Endothelial cell of hepatic sinusoid (primary cell): ENCODE measurements around the gene ACSS1.

Source experiments
- in situ Hi-C: cut with HindIII; loops from 2 replicates; pipeline ENCODE4 v1.10.0; 2017; ENCODE audit warnings: low sequenced_read_pairs

The ACSS1 gene

DNA sequence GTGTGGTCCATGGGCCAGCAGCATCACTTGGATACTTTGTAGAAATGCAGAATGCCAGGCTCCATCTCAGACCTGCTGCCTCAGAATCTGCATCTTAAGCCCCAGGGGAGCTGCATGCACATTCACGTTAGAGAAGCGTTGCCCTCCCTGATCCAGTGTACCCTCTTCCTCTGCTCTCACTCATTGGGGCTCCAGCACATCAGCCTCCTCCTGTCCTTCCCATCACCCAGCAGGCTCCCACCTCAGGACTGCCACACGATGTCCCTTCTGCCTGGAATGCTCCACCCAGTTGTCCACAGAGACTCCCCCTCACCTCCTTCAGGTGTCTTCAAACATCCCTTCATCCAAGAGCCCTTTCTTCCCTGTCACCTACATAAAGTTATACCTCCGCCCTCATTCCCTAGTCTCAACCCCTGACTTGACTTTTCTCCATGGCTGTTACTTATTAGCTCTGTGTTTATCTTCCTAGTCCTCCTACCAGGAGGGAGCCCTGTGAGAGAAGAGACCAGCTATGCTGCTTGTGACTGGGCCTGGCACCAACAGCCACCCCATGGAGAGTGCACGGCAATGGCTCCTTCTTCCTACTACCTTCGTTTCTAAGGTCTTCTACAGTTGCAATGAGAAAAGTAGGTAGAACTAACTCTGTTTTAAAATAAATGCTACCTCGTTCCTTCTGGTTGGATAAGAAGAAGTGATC, 3.3 kb upstream of the ACSS1 start:
- in situ Hi-C loops = loop anchor here (5.0 kb wide), 1 partner anchor 69 kb away; the partner anchor contains the start of gene APMAP

DNA sequence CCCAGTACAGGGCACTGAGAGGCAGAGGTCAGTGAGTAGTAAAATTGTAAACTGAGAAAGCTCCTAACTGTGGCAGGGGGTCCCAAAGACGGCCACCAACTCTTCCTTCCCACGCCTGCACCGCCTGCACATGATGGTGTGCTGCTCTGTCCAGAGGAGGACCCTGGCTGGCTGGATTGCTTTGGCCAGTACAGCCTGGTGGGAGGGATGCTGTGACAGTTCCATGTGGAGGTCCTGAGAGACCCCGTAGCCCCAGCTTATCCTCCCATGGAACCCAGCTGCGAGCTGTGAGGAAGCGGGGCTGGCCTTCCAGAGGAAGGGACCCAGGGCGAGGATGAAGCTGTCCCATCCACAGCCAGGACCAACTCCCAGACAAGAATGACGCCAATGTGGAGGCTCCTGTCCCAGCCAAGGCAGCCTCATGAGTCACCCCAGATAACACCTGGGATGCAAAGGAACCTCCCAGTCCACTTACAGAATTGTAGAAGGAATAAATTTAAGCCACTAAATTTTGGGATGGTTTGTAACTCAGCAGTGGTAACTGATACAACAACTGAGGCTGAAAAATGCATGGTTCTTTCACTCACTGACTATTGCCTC, 2.0 kb upstream of the ACSS1 start:
- in situ Hi-C loops = loop anchor here (5.0 kb wide), 1 partner anchor 68 kb away; the partner anchor contains the start of gene APMAP

DNA sequence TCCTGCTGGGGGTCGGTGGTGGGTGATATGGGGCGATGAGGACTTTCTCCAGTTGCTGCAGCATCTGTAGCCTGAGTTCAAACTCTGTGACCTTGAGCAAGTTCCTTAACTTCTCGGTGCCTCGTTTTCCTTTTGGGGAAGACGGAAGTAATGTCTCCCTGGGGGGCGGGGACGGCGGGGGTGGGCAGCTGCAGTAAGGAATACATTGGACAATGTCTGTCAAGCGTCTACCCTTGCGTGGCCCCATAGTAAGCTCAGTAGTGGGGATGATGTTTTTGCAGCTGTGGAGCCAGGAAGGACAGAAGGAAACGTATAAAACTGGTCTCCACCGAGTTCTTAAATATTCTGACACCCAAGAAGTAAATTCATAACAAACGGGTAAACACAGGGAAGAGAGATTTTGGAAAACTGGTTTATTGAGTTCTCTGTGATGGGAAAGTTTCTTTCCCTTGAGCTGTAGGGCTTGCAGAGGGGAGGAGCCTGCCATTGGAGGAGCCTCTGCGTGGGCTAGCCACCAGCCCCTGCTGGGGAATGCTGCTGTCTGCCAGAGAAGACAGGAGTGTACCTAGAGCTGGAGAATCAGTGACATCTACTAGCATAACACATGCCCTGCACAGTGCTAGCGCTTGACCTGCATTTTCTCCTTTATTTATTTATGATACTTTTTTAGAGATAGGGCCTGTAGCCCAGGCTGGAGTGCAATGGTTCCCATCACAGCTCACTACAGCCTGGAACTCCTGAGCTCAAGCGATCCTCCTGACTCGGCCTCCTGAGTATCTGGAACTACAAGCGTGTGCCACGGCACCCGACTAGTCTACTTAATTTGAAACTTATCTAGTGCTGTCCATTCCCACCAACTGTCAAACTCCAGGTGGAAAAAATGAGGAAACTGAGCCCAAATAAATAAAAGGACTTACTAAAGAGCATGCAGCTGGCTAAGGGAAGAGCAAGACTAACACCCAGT, 1.2 kb upstream of the ACSS1 start:
- in situ Hi-C loops = no loop called here

DNA sequence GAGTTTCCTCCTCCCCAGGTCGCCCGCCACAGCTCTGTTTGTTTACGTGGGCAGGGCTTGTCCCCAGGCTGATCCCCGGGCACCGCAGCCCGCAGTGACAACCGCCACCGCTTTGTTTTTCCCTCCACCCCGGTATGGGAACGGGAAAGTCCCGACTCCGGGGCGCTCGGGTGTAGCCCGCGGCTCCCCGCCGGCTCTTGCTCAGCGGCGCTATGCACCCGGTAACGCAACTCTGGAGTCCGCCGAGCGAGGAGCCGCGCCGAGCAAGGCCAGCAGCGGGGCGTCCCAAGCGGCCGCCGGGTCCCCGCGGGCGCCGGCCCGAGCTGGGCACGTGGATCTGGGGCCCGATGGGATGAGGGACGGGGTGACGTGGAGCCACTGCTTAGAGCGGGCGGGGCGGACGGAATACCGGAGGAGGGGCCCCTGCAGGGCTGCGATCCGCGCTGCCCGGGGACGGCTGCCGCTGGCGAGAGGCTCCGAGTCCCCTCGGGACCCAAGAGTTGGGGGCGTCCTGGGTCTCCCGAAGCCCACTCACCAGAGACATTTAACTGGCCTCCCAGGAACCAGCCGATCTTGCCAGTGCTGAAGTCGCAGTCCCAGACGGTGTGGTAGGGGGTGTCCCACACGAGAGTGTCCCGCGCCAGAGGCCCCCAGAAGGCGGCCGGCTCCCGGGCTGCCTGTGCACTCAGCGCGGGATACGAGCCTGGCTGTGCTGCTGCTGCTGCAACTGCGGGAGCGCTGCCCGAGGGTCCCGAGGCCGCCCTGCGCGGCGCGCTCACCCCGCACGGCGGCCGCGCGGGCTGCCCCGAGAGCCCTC, 497 bp downstream of the ACSS1 start:
- in situ Hi-C loops = no loop called here

DNA sequence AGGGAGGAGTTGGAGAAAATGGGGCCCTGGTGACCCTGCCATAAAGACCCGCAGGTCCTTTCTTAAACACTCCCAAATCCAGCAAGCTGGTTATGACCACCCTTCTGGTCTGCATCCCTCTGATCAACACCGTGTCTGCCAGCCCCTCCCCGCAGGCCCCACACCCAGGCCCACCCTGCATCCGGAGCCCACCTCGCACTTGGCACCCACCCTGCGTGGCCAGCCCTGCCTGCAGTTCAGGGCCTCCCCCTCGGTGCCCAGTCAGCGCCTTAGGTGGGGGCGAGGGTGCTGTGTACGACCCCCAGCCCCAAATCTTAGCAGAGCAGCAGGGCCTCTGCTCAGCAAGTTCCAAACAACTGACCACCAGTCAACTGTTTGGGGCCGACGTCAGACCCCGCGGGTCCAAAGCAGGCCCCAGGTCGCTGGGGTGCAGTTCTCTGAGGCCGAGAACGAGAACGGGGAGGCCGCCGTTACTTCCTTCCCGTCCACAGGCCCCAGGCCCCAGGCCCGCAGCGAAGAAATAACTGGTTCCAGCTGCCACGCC, 1.2 kb downstream of the ACSS1 start:
- in situ Hi-C loops = no loop called here

DNA sequence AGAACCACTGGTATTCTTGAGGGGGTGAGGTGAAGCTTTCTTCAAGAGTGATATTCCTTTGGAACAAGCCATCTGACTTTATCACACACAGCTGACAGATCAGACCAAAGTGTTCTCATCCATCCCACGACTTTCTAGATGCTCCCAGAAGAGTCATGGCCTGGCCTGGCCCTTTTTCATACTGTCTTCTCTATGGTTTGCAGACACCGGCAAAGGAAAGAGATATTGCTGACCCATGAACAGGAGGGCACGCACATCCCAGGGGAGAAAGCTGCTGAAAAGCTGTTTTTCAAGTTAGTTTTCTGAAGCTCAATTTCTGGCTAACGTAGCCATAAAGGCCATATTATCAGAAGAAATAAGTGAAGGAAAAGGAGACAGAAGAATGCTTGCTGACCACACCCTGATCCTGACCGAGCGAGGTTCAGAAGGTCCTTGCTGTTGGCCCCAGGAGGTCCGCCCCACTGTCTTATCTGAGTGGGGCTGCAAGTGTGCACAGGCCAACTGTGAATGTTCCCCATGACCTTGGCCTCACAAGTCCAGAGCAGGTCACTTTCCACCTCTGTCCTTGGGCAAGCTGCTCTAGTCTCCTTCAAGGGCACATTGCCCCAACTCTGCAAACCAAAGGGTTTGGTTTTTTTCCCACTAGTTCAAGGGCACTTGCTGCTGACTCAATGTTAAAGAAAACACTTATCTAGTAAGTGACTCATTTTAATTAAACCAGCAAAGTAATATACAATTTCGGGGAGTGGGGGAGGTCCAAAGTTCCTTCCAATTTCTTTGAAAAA, 2.0 kb downstream of the ACSS1 start:
- in situ Hi-C loops = no loop called here

DNA sequence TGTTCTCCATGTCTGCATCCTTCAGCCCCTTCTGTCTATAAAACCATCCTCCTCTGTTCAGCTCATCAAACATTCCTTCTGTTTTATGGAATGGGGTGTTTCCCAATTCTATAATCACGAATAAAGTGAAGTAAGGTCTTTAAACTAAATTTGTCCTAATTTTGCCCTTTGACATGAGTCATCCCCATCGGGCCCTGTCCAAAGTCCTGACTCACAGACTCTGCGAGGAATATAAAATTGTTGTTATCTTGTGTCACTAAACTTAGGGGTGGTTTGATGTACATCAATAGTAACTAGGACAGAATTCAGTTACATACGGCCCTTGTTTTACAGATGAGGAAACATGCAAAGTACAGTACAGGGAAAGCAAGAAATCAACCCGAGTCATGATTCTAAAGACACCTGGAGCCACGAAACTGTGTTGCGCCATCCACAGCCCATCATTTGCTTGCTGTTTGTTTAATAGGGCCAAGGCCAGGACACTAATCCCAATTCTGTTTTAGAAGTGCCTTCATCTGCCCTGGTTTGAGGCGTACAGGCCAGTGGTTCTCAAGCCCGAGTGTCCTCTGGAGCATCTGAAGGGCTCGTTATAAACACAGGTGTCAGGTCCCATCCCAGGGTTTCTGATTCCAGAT, 2.8 kb downstream of the ACSS1 start:
- in situ Hi-C loops = no loop called here

DNA sequence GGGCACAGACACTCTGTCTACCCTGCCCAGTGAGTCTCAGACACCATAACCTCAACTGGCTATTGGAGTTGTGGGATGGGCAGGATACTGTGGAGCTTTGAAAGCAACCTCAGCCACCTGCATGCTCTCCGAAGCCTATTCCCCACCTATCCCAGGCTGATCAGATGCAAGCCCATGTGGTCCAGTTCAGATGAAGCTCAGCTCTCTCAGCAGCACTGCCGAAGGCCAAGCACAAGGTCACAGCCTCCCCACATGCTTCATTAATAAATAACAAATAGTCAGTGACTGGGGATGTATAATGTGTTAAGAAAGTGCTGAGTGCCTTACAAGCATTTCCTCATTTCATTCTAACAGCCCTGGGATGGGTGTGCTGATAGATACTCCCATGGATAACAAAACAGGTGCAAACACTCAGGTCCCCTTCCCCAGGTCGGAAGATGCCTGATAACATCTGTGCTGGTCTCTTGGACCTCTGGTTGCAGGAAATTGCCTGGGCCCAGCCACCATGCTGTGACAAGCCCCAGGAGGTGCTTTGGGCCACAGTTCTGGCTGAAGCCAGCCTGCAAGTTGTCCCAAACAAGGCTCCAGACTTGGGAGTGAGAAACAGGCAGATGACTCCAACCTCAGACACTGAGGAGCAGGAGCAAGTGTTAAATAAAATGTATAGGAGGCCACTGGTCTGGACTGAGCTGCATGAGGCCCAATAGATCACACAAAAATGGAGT, 3.7 kb downstream of the ACSS1 start:
- in situ Hi-C loops = no loop called here

DNA sequence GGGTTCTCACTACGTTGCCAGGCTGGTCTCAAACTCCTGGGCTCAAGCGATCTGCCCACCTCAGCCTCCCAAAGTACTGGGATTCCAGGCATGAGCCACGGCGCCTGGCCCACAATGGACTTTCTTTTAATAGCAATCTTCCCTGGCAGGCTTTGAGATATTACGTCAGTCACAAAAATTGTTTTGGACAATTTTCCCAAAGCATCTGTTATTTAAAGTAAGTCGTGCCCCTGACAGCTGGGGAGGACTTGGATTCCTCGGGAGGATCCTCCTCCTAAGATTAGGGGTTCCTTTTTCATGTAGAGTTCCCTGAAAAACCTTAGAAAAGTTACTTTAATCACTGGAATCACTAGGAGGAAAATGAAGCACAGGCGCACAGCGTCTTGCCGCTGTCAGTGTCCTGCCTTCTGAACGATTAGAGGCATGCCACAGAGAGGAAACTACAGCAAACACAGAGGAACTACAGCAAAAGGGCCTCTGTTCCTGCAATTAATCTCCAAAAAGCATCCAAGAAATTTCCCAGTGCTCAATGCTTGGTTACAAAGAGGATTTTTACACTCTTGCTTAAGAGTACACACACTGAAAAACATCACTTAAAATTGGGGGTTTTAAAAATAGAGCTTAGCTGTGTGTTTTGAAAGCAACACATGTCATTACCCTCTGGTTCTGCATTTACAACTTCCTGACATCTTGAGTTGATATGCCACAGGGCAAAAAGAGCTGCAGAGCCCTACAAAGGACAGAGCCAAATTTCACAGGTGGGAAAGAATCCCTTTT, 4.5 kb downstream of the ACSS1 start:
- in situ Hi-C loops = no loop called here

DNA sequence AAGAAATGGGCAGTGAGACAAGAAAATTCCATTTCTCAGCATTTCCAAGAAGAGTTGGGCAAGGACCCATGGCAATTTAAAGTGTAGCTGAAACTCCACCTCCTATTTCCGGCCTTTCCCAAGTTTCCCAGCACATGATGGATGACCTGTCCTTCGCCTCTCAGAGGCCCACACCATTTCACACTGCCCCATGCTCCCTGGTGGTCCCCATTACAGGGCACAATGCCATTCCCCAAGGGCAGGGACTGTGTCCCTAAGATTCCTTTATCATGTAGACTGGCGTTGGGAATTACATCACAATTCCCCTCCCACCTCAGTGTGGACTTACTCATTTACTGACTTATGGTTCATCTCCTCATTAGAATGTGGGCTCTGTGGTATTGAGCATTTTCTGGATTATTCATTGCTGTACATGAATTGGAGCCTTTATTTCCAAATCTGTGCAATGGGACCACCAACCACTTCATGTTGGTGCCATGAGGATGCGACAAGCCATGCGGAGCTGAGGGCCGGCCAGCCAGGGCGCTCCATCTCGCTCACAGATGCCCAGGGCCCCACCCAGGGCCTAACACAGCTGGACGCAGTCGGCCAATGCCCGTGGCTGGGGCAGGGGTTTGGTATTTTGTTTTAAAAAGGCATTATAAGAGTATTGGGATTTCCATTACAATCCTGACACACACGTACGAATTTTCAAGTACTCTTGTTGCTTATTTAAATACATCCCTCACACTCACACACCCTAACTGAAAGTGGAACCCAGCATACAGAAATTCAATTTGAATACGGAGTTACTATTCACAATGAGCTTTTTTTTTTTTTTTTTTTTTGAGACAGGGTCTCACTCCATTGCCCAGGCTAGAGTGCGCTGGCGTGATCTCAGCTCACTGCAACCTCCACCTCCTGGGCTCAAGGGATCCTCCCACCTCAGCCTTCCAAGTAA, 5.4 kb downstream of the ACSS1 start:
- in situ Hi-C loops = no loop called here

DNA sequence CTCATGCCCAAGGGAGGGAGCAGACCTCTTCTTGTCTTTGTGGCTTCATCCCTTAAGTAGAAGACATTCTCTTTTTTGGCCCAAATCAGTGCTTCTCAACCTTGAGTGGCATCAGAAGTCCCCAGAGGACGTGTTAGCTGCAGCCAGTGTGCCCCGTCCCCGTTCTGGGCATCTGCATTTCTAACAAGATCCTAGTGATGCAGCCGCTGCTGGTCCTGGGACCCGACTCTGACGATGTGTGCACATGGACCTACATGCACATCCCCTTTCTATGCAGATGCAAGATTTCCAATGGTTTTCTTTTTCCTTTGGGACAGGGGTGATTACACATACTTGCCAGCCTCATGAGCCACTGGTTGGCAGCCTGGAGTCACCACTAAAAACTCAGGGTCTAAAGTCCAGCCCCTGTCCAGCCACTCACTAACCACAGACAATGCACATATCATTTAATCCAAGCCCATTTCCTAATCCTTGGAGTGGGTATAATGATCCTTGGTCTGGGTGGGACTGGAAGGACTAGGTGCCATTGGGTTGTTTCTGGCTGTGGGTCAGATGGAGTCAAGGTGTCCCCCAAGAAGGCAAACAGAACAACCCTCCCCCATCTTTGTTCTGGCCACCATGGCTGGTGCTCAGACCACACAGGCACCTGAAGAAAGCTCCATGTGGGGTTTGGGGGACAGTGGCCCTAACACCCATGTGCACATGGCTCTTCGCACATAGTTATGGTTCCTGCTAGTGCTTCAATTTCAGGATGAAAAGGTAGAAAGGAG, 6.4 kb downstream of the ACSS1 start:
- in situ Hi-C loops = no loop called here

DNA sequence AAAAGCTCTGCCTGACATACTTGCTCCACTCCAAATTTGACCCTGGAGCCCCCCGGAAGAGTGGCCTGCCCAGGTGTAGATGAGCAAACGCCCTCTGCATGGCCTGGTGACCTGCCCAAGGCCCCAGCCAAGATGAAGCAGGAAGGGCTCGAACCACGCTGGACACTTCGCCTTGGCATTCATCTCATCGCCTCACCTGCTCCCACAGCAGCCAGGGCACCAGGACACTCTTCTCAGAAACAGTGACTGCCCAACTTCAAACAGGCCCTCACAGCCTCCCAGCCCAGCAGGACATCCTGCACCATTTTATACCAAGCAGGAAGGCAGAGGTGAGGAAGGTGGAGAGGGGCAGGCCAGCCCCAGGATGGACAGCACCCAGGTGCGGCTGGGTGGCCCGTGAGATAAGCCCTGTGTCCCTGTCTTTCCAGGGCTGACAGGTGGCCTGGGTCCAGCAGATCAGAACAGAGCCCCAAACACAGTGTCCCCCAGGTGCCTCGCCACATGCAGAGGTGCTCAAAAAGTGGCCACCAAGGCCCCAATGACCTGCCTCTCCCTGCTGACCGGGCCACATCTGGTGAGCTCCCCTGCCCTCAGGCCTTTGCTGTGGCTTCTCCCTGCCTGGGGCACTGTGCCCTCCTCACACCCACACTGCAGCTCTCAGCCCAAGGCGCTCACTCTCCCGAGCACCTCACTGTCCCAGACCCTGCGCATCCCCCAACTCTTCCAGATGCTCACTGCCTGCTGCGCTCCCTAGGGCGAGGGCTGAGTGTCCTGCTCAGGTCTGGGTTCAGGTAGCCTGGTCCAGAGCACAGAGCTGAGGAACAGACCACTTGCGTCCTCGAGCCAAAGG, 7.2 kb downstream of the ACSS1 start:
- in situ Hi-C loops = no loop called here

DNA sequence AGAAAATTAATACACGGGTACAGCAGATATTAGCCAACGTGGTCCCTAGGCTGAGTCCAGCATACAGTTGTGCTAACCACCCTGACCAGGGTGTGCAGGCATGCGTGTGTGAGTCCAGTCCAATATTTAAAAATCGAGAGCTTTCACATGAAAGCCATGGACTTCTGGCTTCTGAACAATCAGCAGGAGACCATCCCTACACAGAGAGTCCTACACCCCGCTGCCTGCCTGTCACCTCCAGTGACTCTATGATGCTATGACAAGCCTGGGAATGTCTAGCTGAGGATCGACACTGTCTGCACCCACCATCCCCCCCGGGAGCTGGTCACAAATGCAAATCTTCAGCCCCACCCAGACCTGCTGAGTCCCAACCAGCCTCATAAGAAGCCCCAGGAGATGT, 7.9 kb downstream of the ACSS1 start:
- in situ Hi-C loops = no loop called here

DNA sequence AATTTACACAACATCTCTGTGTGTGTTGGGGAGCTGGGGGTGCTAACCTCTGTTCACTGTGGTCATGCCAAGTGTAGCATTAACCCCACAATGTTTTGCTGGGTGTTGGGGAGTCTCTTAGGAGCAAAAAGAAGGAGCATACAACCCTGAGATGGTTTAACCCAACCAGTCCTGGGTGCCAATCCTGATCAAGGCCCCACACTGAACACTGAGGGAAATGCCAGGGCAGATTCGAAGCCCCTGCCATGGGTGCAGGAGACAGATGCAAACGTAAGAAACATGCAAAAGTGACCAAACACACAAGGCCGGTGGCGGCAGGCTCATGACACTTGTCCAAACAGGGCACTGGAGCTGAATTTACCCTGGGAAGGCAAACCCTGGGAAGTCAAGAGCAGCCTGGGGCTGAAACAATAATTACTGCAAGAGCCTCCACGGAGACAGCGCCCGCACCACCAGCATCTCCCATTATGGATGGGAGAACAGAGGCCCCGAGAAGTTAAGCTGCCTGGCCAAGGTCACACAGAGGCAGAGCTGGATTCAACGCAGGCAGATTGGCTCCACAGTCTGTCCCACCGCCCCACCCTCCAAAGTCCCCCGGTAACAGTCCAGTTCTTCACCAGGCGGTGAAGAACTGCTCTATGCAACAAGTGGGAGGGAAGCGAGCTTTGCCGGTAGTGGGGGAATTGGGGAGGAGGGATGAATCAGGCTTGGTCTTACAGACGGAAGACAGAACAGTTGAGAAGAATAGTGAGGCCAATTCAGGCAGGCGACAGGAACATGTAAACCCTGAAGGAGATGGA, 8.5 kb downstream of the ACSS1 start:
- in situ Hi-C loops = no loop called here
